Activated CD4-positive, alpha-beta T cell treated with anti-CD3 and anti-CD28 coated beads, Interleukin-2, amount 10 ng/mL, durations not matched to agents 24 days and 14 days (primary cell): ENCODE results near the gene IMPDH1. TPM values are rescaled to one million over a fixed set of nuclear protein-coding genes. Genes with fewer than 3 reads are reported as not detected.
A peak's percentile ranks its signal among the peaks of the same experiment; 100 is the strongest.
"Not testable (repeated sequence)": the region's sequence is repeated elsewhere in the genome, so short reads cannot be mapped to it uniquely, and the experiment has no call there.

Source experiments
- DNase-seq: peaks from one replicate; pipeline ENCODE4 v3.0.0; 2022
- H3K27ac Mint-ChIP-seq: one replicate; pipeline ENCODE4 v1.8.0; 2022; ENCODE audit warnings: mild to moderate bottlenecking, mixed read lengths
- H3K27me3 Mint-ChIP-seq: one replicate; pipeline ENCODE4 v1.8.0; 2022; ENCODE audit warnings: mixed read lengths
- H3K36me3 Mint-ChIP-seq: one replicate; pipeline ENCODE4 v1.8.0; 2022; ENCODE audit warnings: low read depth, mild to moderate bottlenecking, mixed read lengths
- H3K4me1 Mint-ChIP-seq: one replicate; pipeline ENCODE4 v1.8.0; 2021; ENCODE audit warnings: mixed read lengths
- H3K4me3 Mint-ChIP-seq: one replicate; pipeline ENCODE4 v1.8.0; 2022; ENCODE audit warnings: mild to moderate bottlenecking, moderate library complexity, mixed read lengths
- H3K9me3 Mint-ChIP-seq: one replicate; pipeline ENCODE4 v1.8.0; 2021; ENCODE audit warnings: mixed read lengths
- intact Hi-C: fragments of 100-400 bp; cut with micrococcal nuclease; formaldehyde crosslinking; loops from one replicate; pipeline ENCODE4 v1.15.1; 2023
- total RNA-seq: library from RNA; stranded (reverse); gene quantifications from 2 replicates; pipeline ENCODE4 v1.2.3, GENCODE V29; 2022

Gene IMPDH1
- 102 and 105 TPM in 2 replicates for total RNA-seq

GRCh38 chr7:128409596-128410450 is at the start of gene IMPDH1:
IMPDH1 (minus strand) TSS chr7:128409982; CDS start chr7:128409901, 81 bp downstream.
- intact Hi-C loops = loop anchor here (1.0 to 10.0 kb wide), 4 partner anchors 12 to 327 kb away; partner anchors contain the start of genes CALU and HILPDA
- H3K4me3 Mint-ChIP-seq = peak within 1 kb of the TSS; percentile 93
- H3K4me1 Mint-ChIP-seq = peaks cover 36% of the 10 kb centered on the region
- peaks cover 2% of the 10 kb centered on the region for H3K36me3 Mint-ChIP-seq
- peaks cover 22% of the 10 kb centered on the region for H3K27me3 Mint-ChIP-seq
- no peaks in the 10 kb centered on the region for H3K9me3 Mint-ChIP-seq
- peak within 1 kb of the TSS; percentile 87 for H3K27ac Mint-ChIP-seq
- DNase-seq = peak; percentile 96

- Mint-ChIP-seq H3K36me3 (peaks cover 53% of the 10 kb centered on the region), H3K27ac (peak overlapping the region; percentile 91), H3K27me3 (no peaks in the 10 kb centered on the region), H3K9me3 (no peaks in the 10 kb centered on the region), H3K4me1 (peaks cover 37% of the 10 kb centered on the region), H3K4me3 (peak overlapping the region; percentile 90)
- intact Hi-C loops = loop anchor here (1.0 to 10.0 kb wide), 6 partner anchors 9 to 805 kb away; partner anchors contain the start of genes METTL2B, RBM28 and SND1
- peak; percentile 91 for DNase-seq
Measured at GRCh38 chr7:128459394-128459878, 49.7 kb upstream of the IMPDH1 start.

- peaks cover 50% of the 10 kb centered on the region for H3K36me3 Mint-ChIP-seq
- peak; percentile 74 for DNase-seq
Measured at GRCh38 chr7:128458956-128459355, 49.2 kb upstream of the IMPDH1 start.

GRCh38 chr7:128457385-128457784 is 47.6 kb upstream of the IMPDH1 start:
- peak overlapping the region; percentile 90 for H3K4me3 Mint-ChIP-seq
- peaks cover 40% of the 10 kb centered on the region for H3K36me3 Mint-ChIP-seq
- DNase-seq, H3K9me3 Mint-ChIP-seq, H3K27me3 Mint-ChIP-seq: not testable (repeated sequence)
- H3K4me1 Mint-ChIP-seq = peaks cover 48% of the 10 kb centered on the region
- peak overlapping the region; percentile 100 for H3K27ac Mint-ChIP-seq
- intact Hi-C loops = loop anchor here (5.0 to 10.0 kb wide), 2 partner anchors 115 to 803 kb away; partner anchors contain the start of genes RBM28 and SND1

More at GRCh38 chr7:128458956-128459355, 49.2 kb upstream of the IMPDH1 start:
- intact Hi-C loops = loop anchor here (1.0 to 10.0 kb wide), 6 partner anchors 9 to 804 kb away; partner anchors contain the start of genes METTL2B, RBM28 and SND1
- H3K27ac Mint-ChIP-seq = peak overlapping the region; percentile 100
- H3K27me3 Mint-ChIP-seq = no peaks in the 10 kb centered on the region
- peaks cover 41% of the 10 kb centered on the region for H3K4me1 Mint-ChIP-seq
- no peaks in the 10 kb centered on the region for H3K9me3 Mint-ChIP-seq
- H3K4me3 Mint-ChIP-seq = peak overlapping the region; percentile 90

- Mint-ChIP-seq H3K9me3 (no peaks in the 10 kb centered on the region), H3K36me3 (peaks cover 40% of the 10 kb centered on the region), H3K27me3 (peaks cover 6% of the 10 kb centered on the region), H3K4me1 (peaks cover 57% of the 10 kb centered on the region), H3K4me3 (peak overlapping the region; percentile 90), H3K27ac (peak overlapping the region; percentile 100)
- DNase-seq = no peak
- intact Hi-C loops = loop anchor here (5.0 to 10.0 kb wide), 2 partner anchors 114 to 801 kb away; partner anchors contain the start of genes RBM28 and SND1
Measured at GRCh38 chr7:128456255-128456725, 46.5 kb upstream of the IMPDH1 start.

- DNase-seq = peak; percentile 99
- intact Hi-C loops = loop anchor here (1.0 to 10.0 kb wide), 3 partner anchors 45 to 801 kb away; partner anchors contain the start of genes RBM28 and SND1
- peaks cover 40% of the 10 kb centered on the region for H3K36me3 Mint-ChIP-seq
- peaks cover 63% of the 10 kb centered on the region for H3K4me1 Mint-ChIP-seq
- peak within 1 kb of the TSS; percentile 100 for H3K27ac Mint-ChIP-seq
- peaks cover 6% of the 10 kb centered on the region for H3K27me3 Mint-ChIP-seq
- peak within 1 kb of the TSS; percentile 90 for H3K4me3 Mint-ChIP-seq
- H3K9me3 Mint-ChIP-seq = peaks cover 3% of the 10 kb centered on the region
Measured at GRCh38 chr7:128455543-128456254, 45.9 kb upstream of the IMPDH1 start, which contains the start of gene HILPDA. HILPDA (plus strand) TSS chr7:128455878; CDS start chr7:128457269, 1,391 bp downstream.

- Mint-ChIP-seq H3K27me3 (peaks cover 6% of the 10 kb centered on the region), H3K4me3 (peak overlapping the region; percentile 90), H3K4me1 (peaks cover 68% of the 10 kb centered on the region), H3K27ac (peak overlapping the region; percentile 100), H3K9me3 (peaks cover 3% of the 10 kb centered on the region), H3K36me3 (peaks cover 39% of the 10 kb centered on the region)
- intact Hi-C loops = loop anchor here (1.0 to 10.0 kb wide), 3 partner anchors 45 to 800 kb away; partner anchors contain the start of genes RBM28 and SND1
- no peak for DNase-seq
Measured at GRCh38 chr7:128454808-128455542, 45.2 kb upstream of the IMPDH1 start.

GRCh38 chr7:128453836-128454804 is 44.3 kb upstream of the IMPDH1 start:
- H3K9me3 Mint-ChIP-seq = peaks cover 3% of the 10 kb centered on the region
- intact Hi-C loops = loop anchor here (10.0 kb wide), 1 partner anchor 799 kb away; the partner anchor contains the start of gene SND1
- H3K36me3 Mint-ChIP-seq = peaks cover 31% of the 10 kb centered on the region
- peaks cover 6% of the 10 kb centered on the region for H3K27me3 Mint-ChIP-seq
- peak; percentile 60 for DNase-seq
- H3K27ac Mint-ChIP-seq = peak overlapping the region; percentile 100
- H3K4me1 Mint-ChIP-seq = peaks cover 61% of the 10 kb centered on the region
- no peak overlapping the region for H3K4me3 Mint-ChIP-seq

- H3K4me3 Mint-ChIP-seq = peak overlapping the region; percentile 43
- DNase-seq = no peak
- H3K27ac Mint-ChIP-seq = peak overlapping the region; percentile 84
- peaks cover 3% of the 10 kb centered on the region for H3K9me3 Mint-ChIP-seq
- intact Hi-C loops = loop anchor here (10.0 kb wide), 1 partner anchor 798 kb away; the partner anchor contains the start of gene SND1
- peaks cover 55% of the 10 kb centered on the region for H3K4me1 Mint-ChIP-seq
- H3K36me3 Mint-ChIP-seq = peaks cover 18% of the 10 kb centered on the region
- H3K27me3 Mint-ChIP-seq = peaks cover 6% of the 10 kb centered on the region
Measured at GRCh38 chr7:128452552-128452951, 42.8 kb upstream of the IMPDH1 start.

GRCh38 chr7:128450913-128451312 is 41.1 kb upstream of the IMPDH1 start:
- Mint-ChIP-seq H3K27ac (peak overlapping the region; percentile 84), H3K4me1 (peaks cover 52% of the 10 kb centered on the region), H3K9me3 (peaks cover 3% of the 10 kb centered on the region), H3K4me3 (peak overlapping the region; percentile 40), H3K27me3 (peaks cover 6% of the 10 kb centered on the region), H3K36me3 (peaks cover 3% of the 10 kb centered on the region)
- DNase-seq = no peak
- intact Hi-C loops = loop anchor here (1.0 to 10.0 kb wide), 2 partner anchors 8 to 796 kb away; partner anchors contain the start of gene SND1

- H3K27ac Mint-ChIP-seq = peak overlapping the region; percentile 84
- peaks cover 6% of the 10 kb centered on the region for H3K27me3 Mint-ChIP-seq
- peaks cover 2% of the 10 kb centered on the region for H3K36me3 Mint-ChIP-seq
- intact Hi-C loops = loop anchor here (1.0 to 10.0 kb wide), 2 partner anchors 9 to 796 kb away; partner anchors contain the start of gene SND1
- H3K4me1 Mint-ChIP-seq = peaks cover 50% of the 10 kb centered on the region
- no peak for DNase-seq
- peaks cover 3% of the 10 kb centered on the region for H3K9me3 Mint-ChIP-seq
- H3K4me3 Mint-ChIP-seq = peak overlapping the region; percentile 40
Measured at GRCh38 chr7:128450409-128450808, 40.6 kb upstream of the IMPDH1 start.
